Subcutaneous adipose tissue (tissue), 4 donors: ENCODE results near the gene CDC42EP2. TPM values are rescaled to one million over a fixed set of nuclear protein-coding genes. Genes with fewer than 3 reads are reported as not detected.

Source experiments
- total RNA-seq, 4 donors: library from RNA; depleted of rRNA; stranded (reverse); fragments of >200 nt; gene quantifications; one replicate each; pipeline ENCODE4 v1.1.0, GENCODE V29; 2016
- TF ChIP-seq, protein P1 (sequence below): fragments of 450-650 bp; IDR thresholded peaks from one replicate; pipeline ENCODE4 v1.5.1; 2016; ENCODE audit warnings: low read depth, mild to moderate bottlenecking, control low read depth, antibody characterized with exemption, moderate library complexity

CDC42EP2 gene
- total RNA-seq, 4 donors from 2014 or later: 16.5 to 38.6 (median 28.5) TPM

DNA sequence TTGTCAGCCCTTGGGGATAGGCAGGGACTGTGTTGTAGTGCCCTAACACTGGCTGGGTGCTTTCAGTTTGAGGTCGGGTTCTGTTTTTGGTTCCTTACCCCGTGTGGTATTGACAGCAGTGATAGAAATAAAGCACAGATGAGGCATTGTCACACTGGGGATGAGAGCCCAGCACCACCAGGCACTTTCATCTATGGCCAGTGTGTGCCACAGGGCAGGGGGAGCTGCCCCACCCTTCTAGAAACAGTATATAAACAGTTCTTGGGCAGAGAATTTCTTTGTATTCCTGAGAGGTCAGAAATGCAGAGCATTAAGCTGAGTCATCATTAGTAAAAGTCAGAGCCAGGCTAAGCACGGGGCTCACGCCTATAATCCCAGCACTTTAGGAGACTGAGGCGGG, 23.1 kb upstream of the CDC42EP2 start:
- TF ChIP-seq, protein P1, sequence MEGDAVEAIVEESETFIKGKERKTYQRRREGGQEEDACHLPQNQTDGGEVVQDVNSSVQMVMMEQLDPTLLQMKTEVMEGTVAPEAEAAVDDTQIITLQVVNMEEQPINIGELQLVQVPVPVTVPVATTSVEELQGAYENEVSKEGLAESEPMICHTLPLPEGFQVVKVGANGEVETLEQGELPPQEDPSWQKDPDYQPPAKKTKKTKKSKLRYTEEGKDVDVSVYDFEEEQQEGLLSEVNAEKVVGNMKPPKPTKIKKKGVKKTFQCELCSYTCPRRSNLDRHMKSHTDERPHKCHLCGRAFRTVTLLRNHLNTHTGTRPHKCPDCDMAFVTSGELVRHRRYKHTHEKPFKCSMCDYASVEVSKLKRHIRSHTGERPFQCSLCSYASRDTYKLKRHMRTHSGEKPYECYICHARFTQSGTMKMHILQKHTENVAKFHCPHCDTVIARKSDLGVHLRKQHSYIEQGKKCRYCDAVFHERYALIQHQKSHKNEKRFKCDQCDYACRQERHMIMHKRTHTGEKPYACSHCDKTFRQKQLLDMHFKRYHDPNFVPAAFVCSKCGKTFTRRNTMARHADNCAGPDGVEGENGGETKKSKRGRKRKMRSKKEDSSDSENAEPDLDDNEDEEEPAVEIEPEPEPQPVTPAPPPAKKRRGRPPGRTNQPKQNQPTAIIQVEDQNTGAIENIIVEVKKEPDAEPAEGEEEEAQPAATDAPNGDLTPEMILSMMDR: no peak

DNA sequence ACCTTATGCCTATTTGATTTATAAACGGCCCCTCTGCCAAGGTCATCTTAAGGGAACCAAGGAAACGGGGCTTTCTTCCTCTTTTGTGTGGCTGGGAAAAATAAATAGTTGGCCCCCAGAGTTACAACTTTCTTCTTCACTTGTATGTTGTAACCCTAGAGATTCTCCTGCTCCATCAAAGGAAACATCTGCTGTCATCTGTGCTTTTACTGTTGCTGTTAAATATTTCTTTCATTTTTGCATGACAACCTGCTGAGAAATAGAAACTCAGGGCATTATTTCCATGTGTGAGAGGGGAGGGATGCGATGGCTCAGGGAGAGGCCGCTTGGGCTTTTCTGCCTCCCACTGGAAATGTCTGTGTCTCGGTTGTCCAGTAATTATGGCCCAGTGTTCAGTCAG, 21.8 kb upstream of the CDC42EP2 start:
- TF ChIP-seq, protein P1: no peak

- TF ChIP-seq, protein P1: no peak
Observed at GRCh38 chr11:65293909-65294381, 20.7 kb upstream of the CDC42EP2 start.

DNA sequence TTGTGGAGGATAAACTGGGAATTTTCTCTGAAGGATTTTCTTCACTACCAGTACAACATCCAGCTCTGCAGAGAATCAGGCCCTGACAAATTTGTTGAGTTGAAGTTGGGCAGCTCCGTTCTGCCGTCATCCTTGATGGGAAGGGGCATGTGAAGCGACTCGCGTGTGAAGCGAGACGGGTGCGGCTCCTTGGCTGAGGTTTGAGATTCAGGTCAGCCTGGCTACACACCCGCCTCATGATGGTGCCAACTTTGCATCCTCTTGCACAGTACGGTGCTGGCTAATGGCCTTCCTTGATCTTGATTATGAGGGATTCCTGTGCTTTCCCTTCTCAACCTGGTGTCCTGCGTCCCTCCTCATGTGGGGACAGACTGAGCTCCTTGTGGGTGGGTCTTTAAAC, 19.7 kb upstream of the CDC42EP2 start:
- TF ChIP-seq, protein P1: no peak

DNA sequence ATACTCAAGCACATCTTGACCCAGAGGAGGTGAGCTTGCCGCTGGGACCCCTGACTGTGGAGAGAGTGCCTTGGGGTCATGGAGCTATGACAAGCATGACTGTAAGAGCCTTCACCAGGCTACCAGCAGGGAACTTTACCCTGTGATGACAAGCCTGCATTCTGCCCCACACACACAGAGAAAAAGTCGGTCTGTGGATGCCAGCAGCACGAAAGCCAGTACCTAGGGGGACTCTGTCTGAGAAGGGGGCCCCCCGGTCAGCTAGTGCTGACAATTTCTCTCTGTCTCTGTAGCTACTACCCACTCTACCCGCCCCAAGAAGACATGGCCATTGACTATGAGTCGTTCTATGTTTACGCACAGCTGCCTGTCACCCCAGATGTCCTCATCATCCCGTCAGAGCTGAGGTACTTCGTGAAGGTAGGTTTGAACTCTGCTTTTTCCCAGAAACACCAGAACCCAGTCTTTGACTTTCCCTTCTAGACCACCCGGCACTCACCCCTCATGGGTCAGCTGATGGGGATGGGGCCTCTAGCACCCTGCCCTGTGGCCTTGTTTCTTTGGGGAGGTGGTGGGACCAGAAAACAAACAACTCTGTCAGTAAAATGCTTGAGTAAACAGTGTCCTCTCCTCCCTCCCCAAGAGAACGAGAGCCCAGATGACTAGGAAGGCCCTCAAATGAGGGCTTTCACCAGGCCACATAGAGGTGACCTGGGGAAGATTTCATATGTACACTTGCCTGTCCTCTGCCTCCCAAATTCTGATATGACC, 18.9 kb upstream of the CDC42EP2 start:
- TF ChIP-seq, protein P1: no peak

- TF ChIP-seq, protein P1: no peak
Observed at GRCh38 chr11:65297026-65297672, 17.5 kb upstream of the CDC42EP2 start.

DNA sequence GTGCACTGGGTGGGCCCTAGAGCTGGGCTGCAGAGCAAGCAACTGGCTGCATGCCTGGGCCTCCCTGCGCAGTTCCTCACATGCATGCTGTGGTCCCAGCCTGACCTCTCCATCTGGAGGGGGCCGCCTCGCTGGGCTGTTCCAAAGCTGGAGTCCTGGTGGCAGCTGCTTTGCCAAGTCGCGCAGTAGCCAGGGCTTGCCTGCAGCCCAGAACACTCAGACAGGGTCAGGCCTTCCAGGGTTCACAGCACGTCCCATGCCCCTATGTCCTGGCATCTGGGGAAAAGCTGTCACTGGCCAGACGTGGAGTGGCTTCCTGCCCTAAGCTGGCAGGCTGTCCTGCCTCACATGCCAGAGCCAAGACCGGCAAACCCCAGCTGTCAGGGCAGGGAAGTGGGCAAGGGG, 16.5 kb upstream of the CDC42EP2 start:
- TF ChIP-seq, protein P1: no peak
